B cell (primary cell): ENCODE results near the gene ZFP90.

ENCODE experiments used
- EZH2 ChIP-seq: IDR thresholded peaks from 2 replicates; pipeline ENCODE4 v1.6.1; 2012; ENCODE audit warnings: borderline replicate concordance, low read depth, mild to moderate bottlenecking, moderate library complexity, low read length; ENCODE audit not compliant: insufficient read depth, poor library complexity, severe bottlenecking
- TF ChIP-seq, protein P1 (sequence below): fragments of 200-600 bp; IDR thresholded peaks from one replicate; pipeline ENCODE4 v1.8.0; 2022; ENCODE audit warnings: antibody characterized with exemption, mild to moderate bottlenecking

DNA sequence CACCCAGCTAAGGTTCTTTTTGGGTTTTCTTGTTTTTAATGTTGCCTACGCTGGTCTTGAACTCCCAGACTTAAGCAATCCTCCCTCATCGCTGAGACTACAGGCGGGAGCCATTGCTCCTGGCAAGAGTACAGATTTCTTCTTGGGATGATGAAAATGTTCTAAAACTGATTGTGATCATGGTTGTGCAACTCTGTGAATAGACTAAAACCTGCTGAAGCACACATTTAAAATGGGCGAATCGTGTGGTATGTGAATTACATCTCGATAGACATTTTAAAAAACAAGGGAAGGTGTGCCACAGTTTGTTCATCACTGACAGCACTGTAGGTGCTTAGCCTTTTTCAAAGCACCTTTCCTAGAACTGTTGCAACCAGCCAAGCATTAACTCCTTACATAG lies 57.2 kb downstream of the ZFP90 start:
- TF ChIP-seq, protein P1, sequence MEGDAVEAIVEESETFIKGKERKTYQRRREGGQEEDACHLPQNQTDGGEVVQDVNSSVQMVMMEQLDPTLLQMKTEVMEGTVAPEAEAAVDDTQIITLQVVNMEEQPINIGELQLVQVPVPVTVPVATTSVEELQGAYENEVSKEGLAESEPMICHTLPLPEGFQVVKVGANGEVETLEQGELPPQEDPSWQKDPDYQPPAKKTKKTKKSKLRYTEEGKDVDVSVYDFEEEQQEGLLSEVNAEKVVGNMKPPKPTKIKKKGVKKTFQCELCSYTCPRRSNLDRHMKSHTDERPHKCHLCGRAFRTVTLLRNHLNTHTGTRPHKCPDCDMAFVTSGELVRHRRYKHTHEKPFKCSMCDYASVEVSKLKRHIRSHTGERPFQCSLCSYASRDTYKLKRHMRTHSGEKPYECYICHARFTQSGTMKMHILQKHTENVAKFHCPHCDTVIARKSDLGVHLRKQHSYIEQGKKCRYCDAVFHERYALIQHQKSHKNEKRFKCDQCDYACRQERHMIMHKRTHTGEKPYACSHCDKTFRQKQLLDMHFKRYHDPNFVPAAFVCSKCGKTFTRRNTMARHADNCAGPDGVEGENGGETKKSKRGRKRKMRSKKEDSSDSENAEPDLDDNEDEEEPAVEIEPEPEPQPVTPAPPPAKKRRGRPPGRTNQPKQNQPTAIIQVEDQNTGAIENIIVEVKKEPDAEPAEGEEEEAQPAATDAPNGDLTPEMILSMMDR: no peak
- no peak for TF ChIP-seq EZH2
